Esophagus (tissue), 2 donors: Measurements from ENCODE around the gene DPEP2NB. TPM values are rescaled to one million over a fixed set of nuclear protein-coding genes. Genes with fewer than 3 reads are reported as not detected.

Source experiments
- H3K27ac ChIP-seq, 2 donors: one replicate each; pipeline ENCODE4 v1.5.1; 2013; ENCODE audit warnings: low read depth in 2 of 2, mild to moderate bottlenecking in 2 of 2, inconsistent platforms in 1 of 2, low read length in 1 of 2, moderate library complexity in 1 of 2
- H3K27me3 ChIP-seq, 2 donors: one replicate each; pipeline ENCODE4 v1.6.1; 2013; ENCODE audit warnings: low read length in 2 of 2, control low read depth in 1 of 2, mild to moderate bottlenecking in 1 of 2; ENCODE audit not compliant: insufficient read depth in 2 of 2, control insufficient read depth in 1 of 2
- H3K36me3 ChIP-seq, 2 donors: one replicate each; pipeline ENCODE4 v1.6.1; 2013; ENCODE audit warnings: low read length in 1 of 2; ENCODE audit not compliant: control insufficient read depth in 2 of 2, insufficient read depth in 2 of 2
- H3K4me1 ChIP-seq, 2 donors: one replicate each; pipeline ENCODE4 v1.6.1; 2013; ENCODE audit warnings: low read length in 1 of 2; ENCODE audit not compliant: control insufficient read depth in 2 of 2, insufficient read depth in 2 of 2
- H3K4me3 ChIP-seq, 2 donors: one replicate each; pipeline ENCODE4 v1.5.1; 2013; ENCODE audit warnings: low read length in 2 of 2, mild to moderate bottlenecking in 2 of 2, low read depth in 1 of 2, moderate library complexity in 1 of 2
- H3K9me3 ChIP-seq, 2 donors: one replicate each; pipeline ENCODE4 v1.6.1; 2013; ENCODE audit warnings: mild to moderate bottlenecking in 2 of 2, low read depth in 1 of 2, low read length in 1 of 2, moderate library complexity in 1 of 2; ENCODE audit not compliant: control insufficient read depth in 2 of 2, insufficient read depth in 1 of 2
- WGBS, 2 donors: extraction: QIAGEN DNeasy Blood & Tissue Kit; methylation state at CpG; one replicate each; pipeline ENCODE4 v1.1.7; 2013; 5-methylcytosine and 5-hydroxymethylcytosine counted together
- polyA plus RNA-seq, 2 donors: library from polyadenylated mRNA; stranded (reverse); fragments of 200-250 nt; gene quantifications; one replicate each; pipeline ENCODE4 v1.2.3, GENCODE V29; 2013
- donor health status: healthy with polysubstance abuse.
- donor health status: Bipolar disorder and iron deficiency.

Gene DPEP2NB
- polyA plus RNA-seq, 2 donors = 0.04 TPM; not detected in 1

GRCh38 chr16:67989322-67990017, 26.2 kb downstream of the DPEP2NB start:
- no peak overlapping the region for H3K27ac ChIP-seq
- H3K4me3 ChIP-seq = no peak overlapping the region
- no peaks in the 10 kb centered on the region for H3K27me3 ChIP-seq
- WGBS, 2 donors = 85% methylated on average over 8 of the region's 8 CpGs
- H3K4me1 ChIP-seq = peaks cover 0 to 15% of the 10 kb centered on the region in 2 donors
- H3K36me3 ChIP-seq = peaks cover 0 to 4% of the 10 kb centered on the region in 2 donors
- no peaks in the 10 kb centered on the region for H3K9me3 ChIP-seq

- no peaks in the 10 kb centered on the region for H3K27me3 ChIP-seq
- no peaks in the 10 kb centered on the region for H3K9me3 ChIP-seq
- peaks cover 0 to 12% of the 10 kb centered on the region in 2 donors for H3K4me1 ChIP-seq
- 75 to 88% methylated on average over 3 of the region's 3 CpGs for WGBS, 2 donors
- H3K4me3 ChIP-seq = no peak overlapping the region
- H3K36me3 ChIP-seq = peaks cover 0 to 4% of the 10 kb centered on the region in 2 donors
- no peak overlapping the region for H3K27ac ChIP-seq
Observed at GRCh38 chr16:67988675-67989074, 27.0 kb downstream of the DPEP2NB start.

GRCh38 chr16:67987460-67988160, 28.1 kb downstream of the DPEP2NB start:
- Histone ChIP-seq H3K36me3 (peaks cover 0 to 4% of the 10 kb centered on the region in 2 donors), H3K27me3 (no peaks in the 10 kb centered on the region), H3K9me3 (no peaks in the 10 kb centered on the region), H3K27ac (no peak overlapping the region), H3K4me3 (no peak overlapping the region), H3K4me1 (peaks cover 0 to 3% of the 10 kb centered on the region in 2 donors)
- WGBS, 2 donors = 74 to 78% methylated on average over 11 of the region's 11 CpGs

- no peak overlapping the region for H3K4me3 ChIP-seq
- H3K4me1 ChIP-seq = peaks cover 0 to 2% of the 10 kb centered on the region in 2 donors
- H3K27ac ChIP-seq = no peak overlapping the region
- 87 to 89% methylated on average over 5 of the region's 5 CpGs for WGBS, 2 donors
- H3K36me3 ChIP-seq = peaks cover 0 to 4% of the 10 kb centered on the region in 2 donors
- no peaks in the 10 kb centered on the region for H3K9me3 ChIP-seq
- H3K27me3 ChIP-seq = no peaks in the 10 kb centered on the region
Observed at GRCh38 chr16:67986949-67987348, 28.8 kb downstream of the DPEP2NB start.

- Histone ChIP-seq H3K4me1 (peaks cover 0 to 2% of the 10 kb centered on the region in 2 donors), H3K27me3 (no peaks in the 10 kb centered on the region), H3K4me3 (no peak overlapping the region), H3K9me3 (no peaks in the 10 kb centered on the region), H3K36me3 (no peaks in the 10 kb centered on the region), H3K27ac (no peak overlapping the region)
- WGBS, 2 donors = 93 to 95% methylated on average over 49 of the region's 49 CpGs
Observed at GRCh38 chr16:67982011-67982696, 33.6 kb downstream of the DPEP2NB start.

- H3K4me3 ChIP-seq = no peak within 1 kb of the TSS
- WGBS, 2 donors = 64 to 67% methylated on average over 61 to 62 of the region's 62 CpGs
- no peaks in the 10 kb centered on the region for H3K9me3 ChIP-seq
- no peaks in the 10 kb centered on the region for H3K27me3 ChIP-seq
- no peaks in the 10 kb centered on the region for H3K36me3 ChIP-seq
- H3K4me1 ChIP-seq = peaks cover 0 to 2% of the 10 kb centered on the region in 2 donors
- no peak within 1 kb of the TSS for H3K27ac ChIP-seq
Observed at GRCh38 chr16:67979955-67980678, 35.6 kb downstream of the DPEP2NB start, which contains the start of gene DPEP3. Gene DPEP3 (minus strand): TSS chr16:67980499. CDS start chr16:67980380, 119 bp downstream.

- H3K27ac ChIP-seq = no peak overlapping the region
- WGBS, 2 donors = 78 to 85% methylated on average over 9 of the region's 9 CpGs
Observed at GRCh38 chr16:67977469-67978227, 38.1 kb downstream of the DPEP2NB start.

GRCh38 chr16:67977005-67977404, 38.7 kb downstream of the DPEP2NB start:
- H3K27ac ChIP-seq = no peak overlapping the region
- H3K36me3 ChIP-seq = no peaks in the 10 kb centered on the region
- no peaks in the 10 kb centered on the region for H3K4me1 ChIP-seq
- H3K9me3 ChIP-seq = no peaks in the 10 kb centered on the region
- H3K27me3 ChIP-seq = no peaks in the 10 kb centered on the region
- H3K4me3 ChIP-seq = no peak overlapping the region
- 66 to 74% methylated on average over 5 of the region's 5 CpGs for WGBS, 2 donors

More at GRCh38 chr16:67977469-67978227, 38.1 kb downstream of the DPEP2NB start:
- H3K9me3 ChIP-seq = no peaks in the 10 kb centered on the region
- H3K27me3 ChIP-seq = no peaks in the 10 kb centered on the region
- no peaks in the 10 kb centered on the region for H3K36me3 ChIP-seq
- no peak overlapping the region for H3K4me3 ChIP-seq
- H3K4me1 ChIP-seq = no peaks in the 10 kb centered on the region
